Retinal pigment epithelial cell (primary cell): Measurements from ENCODE around the gene CXCL3.

ENCODE experiments used
- DNase-seq: peaks from one replicate; pipeline ENCODE4 v3.0.0-alpha.2; 2010; ENCODE audit warnings: low read depth
- H3K4me3 ChIP-seq: 2 replicates; pipeline ENCODE4 v1.5.1; 2011; ENCODE audit warnings: mild to moderate bottlenecking, low read length, control low read depth, moderate library complexity
- TF ChIP-seq, protein P1 (sequence below): conservative IDR thresholded peaks from 2 replicates; pipeline ENCODE4 v1.5.1; 2011; ENCODE audit warnings: low read depth, low read length, control low read depth, inconsistent platforms

Gene CXCL3

DNA sequence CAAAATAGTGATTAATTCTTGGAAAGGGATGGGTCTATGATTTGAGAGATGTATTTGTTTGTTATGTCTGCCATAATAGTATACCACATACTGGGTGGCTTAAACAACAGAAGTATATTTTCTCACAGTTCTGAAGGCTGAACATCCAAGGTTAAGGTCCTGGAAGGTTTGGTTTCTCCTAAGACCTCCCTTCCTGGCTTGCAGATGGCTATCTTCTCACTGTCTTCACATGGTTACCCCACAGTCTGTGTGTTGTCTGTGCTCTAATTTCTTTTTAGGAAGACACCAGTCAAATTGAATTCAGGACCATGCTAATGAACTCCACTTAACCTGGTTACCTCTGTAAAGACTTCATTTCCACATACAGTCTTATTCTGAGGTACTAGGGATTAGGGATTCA lies 34.9 kb upstream of the CXCL3 start:
- TF ChIP-seq, protein P1, sequence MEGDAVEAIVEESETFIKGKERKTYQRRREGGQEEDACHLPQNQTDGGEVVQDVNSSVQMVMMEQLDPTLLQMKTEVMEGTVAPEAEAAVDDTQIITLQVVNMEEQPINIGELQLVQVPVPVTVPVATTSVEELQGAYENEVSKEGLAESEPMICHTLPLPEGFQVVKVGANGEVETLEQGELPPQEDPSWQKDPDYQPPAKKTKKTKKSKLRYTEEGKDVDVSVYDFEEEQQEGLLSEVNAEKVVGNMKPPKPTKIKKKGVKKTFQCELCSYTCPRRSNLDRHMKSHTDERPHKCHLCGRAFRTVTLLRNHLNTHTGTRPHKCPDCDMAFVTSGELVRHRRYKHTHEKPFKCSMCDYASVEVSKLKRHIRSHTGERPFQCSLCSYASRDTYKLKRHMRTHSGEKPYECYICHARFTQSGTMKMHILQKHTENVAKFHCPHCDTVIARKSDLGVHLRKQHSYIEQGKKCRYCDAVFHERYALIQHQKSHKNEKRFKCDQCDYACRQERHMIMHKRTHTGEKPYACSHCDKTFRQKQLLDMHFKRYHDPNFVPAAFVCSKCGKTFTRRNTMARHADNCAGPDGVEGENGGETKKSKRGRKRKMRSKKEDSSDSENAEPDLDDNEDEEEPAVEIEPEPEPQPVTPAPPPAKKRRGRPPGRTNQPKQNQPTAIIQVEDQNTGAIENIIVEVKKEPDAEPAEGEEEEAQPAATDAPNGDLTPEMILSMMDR = no peak
- no peak overlapping the region for H3K4me3 ChIP-seq
- DNase-seq = no peak

- DNase-seq = no peak
- TF ChIP-seq, protein P1 = no peak
- no peak overlapping the region for H3K4me3 ChIP-seq
Measured at GRCh38 chr4:74072739-74073138, 34.2 kb upstream of the CXCL3 start.

- TF ChIP-seq, protein P1 = no peak
- no peak overlapping the region for H3K4me3 ChIP-seq
- DNase-seq = no peak
Measured at GRCh38 chr4:74067586-74067985, 29.1 kb upstream of the CXCL3 start.

- no peak for DNase-seq
- TF ChIP-seq, protein P1 = no peak
- no peak overlapping the region for H3K4me3 ChIP-seq
Measured at GRCh38 chr4:74066232-74066631, 27.7 kb upstream of the CXCL3 start.

GRCh38 chr4:74065115-74065642 lies 26.7 kb upstream of the CXCL3 start:
- no peak for DNase-seq
- no peak overlapping the region for H3K4me3 ChIP-seq
- TF ChIP-seq, protein P1 = no peak

DNA sequence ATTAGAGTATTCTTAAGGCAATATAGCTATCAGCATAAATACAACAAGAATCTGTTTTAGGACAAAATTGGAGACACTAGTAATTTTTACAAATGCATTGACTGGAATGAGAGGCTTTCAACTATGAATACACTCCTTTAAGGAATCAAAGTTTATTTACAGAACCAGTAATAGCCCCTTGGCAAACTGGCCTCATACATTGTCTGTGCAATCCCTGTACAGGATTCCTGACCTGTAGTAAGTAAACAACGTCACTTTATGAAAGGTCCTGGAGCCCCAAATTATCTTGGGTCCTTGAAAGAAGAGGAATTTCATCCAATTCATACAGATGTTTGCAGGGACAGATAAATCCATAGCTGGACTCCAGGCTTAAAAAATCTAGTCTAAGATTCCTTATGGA lies 25.4 kb upstream of the CXCL3 start:
- DNase-seq = no peak
- TF ChIP-seq, protein P1 = no peak
- no peak overlapping the region for H3K4me3 ChIP-seq

DNA sequence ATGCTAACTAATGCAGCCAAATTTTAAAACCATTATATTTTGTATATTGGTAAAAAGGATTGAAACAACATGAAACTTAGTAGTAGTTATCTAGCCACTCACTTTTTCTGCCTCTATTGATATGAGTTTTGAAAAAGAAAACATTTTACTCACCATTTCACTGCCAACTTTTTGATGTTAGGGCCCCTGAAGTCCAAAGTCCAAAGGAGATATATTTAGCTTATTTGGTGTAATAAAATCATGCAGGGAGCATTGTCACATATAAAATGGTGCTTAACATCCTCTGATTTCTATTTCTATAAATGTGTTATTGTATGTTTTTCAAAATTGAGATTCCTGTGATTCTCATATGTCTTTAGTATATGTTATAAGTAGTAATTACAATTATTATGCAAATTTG lies 24.5 kb upstream of the CXCL3 start:
- H3K4me3 ChIP-seq = no peak overlapping the region
- TF ChIP-seq, protein P1 = no peak
- DNase-seq = no peak
